ENCODE results near the gene GSTM2. TPM values are rescaled to one million over a fixed set of nuclear protein-coding genes. Genes with fewer than 3 reads are reported as not detected.

GSTM2 gene
- total RNA-seq (10 to 100 TPM; 41.8 to 86.2 (median 62.3) TPM), polyA plus RNA-seq (100 to 1,000 TPM in 1 of 2 donors, 10 to 100 TPM in 1; 20.5 to 101 TPM)
- long read RNA-seq, donor 1, transcript GSTM2-201 (8 exons, 1,157 nt), result major isoform, 41 of 48 reads
- long read RNA-seq, donor 1, partial matches to known transcripts, result 2 of 48 reads
- long read RNA-seq, donor 1, other reads (novel, unspliced or antisense), result 4 of 48 reads
- long read RNA-seq, donor 2, transcript GSTM2-201 (8 exons, 1,157 nt), result major isoform, 61 of 65 reads
- long read RNA-seq, donor 2, partial matches to known transcripts, result 4 of 65 reads
- long read RNA-seq, donor 2, other reads (novel, unspliced or antisense), result 0 of 65 reads
- long read RNA-seq, donor 3, transcript GSTM2-201 (8 exons, 1,157 nt), result major isoform, 23 of 26 reads
- long read RNA-seq, donor 3, partial matches to known transcripts, result 1 of 26 reads
- long read RNA-seq, donor 3, other reads (novel, unspliced or antisense), result 2 of 26 reads

DNA sequence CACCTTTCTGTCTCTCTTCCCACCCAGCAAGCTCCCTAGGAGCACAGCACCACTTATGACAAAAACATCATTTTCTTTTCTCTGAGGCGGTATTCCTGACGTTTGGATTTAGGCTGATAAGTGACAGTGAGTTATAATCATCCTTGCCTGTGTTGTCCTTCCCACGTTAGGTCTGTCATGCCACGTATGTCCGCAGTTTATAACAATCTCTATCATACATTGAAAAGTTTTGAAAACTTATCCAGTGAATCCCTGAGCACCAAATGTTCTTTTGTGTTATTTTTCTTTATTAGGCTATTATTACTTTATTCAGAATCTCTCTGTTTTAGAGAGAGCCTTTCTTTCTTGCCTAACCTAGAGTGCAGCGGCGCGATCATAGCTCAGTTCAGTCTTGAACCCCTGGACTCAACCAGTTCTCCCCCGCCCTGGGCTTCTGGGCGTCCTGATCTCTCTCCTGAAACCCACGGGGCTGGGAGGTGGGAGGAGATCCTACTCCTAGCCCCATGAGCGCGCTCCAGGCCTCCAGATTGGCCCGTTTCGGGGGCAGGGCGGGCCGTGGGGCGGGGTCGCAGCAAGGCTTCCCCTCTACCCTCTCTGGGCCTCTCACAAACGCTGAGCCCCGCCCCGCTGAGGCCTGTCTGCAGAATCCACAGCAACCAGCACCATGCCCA lies at the start of gene GSTM2:
TSS of gene GSTM2 (plus strand) at position 606 of the 671 bp plus-strand sequence. CDS start at position 665, 59 bp downstream.
- 11 to 15% (median 13%) methylated on average over 15 to 22 of the region's 22 CpGs for WGBS, 4 donors
- peak within 1 kb of the TSS in 9 of 12 donors; percentile 13 to 68 (median 54) for H3K27ac ChIP-seq
- DNase-seq, result peak; percentile 94 to 97 (median 96)
- peak; percentile 99 to 100 (median 100) for ATAC-seq
- TF ChIP-seq CTCF (IDR thresholded peaks at IDR 0.05) (no peak), POLR2A (IDR thresholded peaks at IDR 0.05) (peak in 1 of 2 donors; percentile 60)
- H3K27me3 ChIP-seq, result no peaks in the 10 kb centered on the region
- intact Hi-C loops (cut with DNase I), result loop anchor here in 1 of 10 donors (5.0 kb wide), 1 partner anchor 85 kb away; no protein-coding TSS in a partner anchor
- no peaks in the 10 kb centered on the region for H3K9me3 ChIP-seq
- peaks cover 0 to 20% (median 7%) of the 10 kb centered on the region in 9 donors for H3K36me3 ChIP-seq
- H3K4me3 ChIP-seq, result peak within 1 kb of the TSS; percentile 31 to 73 (median 62)
- peaks cover 0 to 15% (median 7%) of the 10 kb centered on the region in 12 donors for H3K4me1 ChIP-seq

GRCh38 chr1:109618661-109619575 lies 48.9 kb upstream of the GSTM2 start:
- no peak for TF ChIP-seq POLR2A (IDR thresholded peaks at IDR 0.05)
- TF ChIP-seq CTCF (IDR thresholded peaks at IDR 0.05), result no peak
- intact Hi-C loops (cut with DNase I), result loop anchor here in 1 of 10 donors (10.0 kb wide), 1 partner anchor 64 kb away; no protein-coding TSS in a partner anchor
- no peak for DNase-seq

DNA sequence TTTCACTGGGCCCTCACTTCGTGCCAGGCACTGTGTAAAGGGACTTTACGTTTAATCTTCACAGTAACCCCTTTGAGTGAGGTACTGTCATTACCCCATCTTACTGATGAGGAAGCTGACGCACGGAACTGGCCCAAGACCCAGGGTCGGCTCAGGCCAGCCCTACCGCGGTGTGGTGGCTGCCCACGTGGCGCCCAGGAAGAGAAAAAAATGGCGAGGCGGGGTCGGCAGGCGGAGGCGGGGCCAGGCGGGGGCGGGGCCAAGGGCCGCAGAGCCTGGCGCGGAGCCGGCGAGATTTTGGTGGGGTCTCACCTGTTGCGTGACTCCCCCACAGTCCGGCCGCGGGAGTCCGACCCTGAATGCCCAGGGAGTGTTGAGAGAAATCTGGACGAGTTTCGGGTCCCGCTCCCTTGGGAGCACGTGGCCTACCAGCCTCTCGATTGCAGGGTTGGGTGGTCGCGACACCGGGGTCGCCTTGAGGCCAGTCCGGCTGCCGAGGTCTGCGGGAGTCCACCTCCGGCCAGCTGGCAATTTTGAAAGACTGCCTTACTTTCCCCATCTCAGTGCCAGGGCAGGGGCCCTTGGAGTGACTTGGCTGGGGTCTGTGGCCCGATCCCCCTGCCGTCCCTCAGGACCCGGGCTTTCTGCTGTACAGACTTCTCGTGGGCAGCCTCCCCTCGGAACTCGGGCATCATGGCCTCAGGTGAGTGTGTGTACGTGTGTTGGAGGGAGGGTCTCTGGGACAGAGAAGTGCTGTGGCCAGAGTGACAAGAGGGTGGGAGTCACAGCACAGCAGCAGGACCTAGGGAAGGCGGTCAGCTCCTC lies 48.1 kb upstream of the GSTM2 start, which contains the start of the genes AMPD2 and GNAT2:
TSS of gene AMPD2 (plus strand) at position 262 of the 825 bp plus-strand sequence. CDS start 1,339 bp downstream, outside the sequence.
TSS of gene GNAT2 (minus strand) at position 41 of the 825 bp plus-strand sequence. CDS start 6,746 bp downstream, outside the sequence.
- peak within 1 kb of the TSS; percentile 28 to 96 (median 80) for H3K27ac ChIP-seq
- ATAC-seq (peak; percentile 39 to 77 (median 70)), DNase-seq (peak; percentile 74 to 91 (median 84))
- intact Hi-C loops (cut with DNase I), result loop anchor here in 3 of 10 donors (2.0 to 10.0 kb wide), 3 partner anchors 65 to 73 kb away; partner anchors contain the start of gene GNAI3 (in 1 of the 3)
- H3K27me3 ChIP-seq, result no peaks in the 10 kb centered on the region
- TF ChIP-seq POLR2A (IDR thresholded peaks at IDR 0.05) (no peak), CTCF (IDR thresholded peaks at IDR 0.05) (no peak)
- no peaks in the 10 kb centered on the region for H3K9me3 ChIP-seq
- 1% methylated on average over 29 to 47 of the region's 47 CpGs for WGBS, 4 donors
- H3K4me1 ChIP-seq, result peaks cover 0 to 94% (median 34%) of the 10 kb centered on the region in 12 donors
- peak within 1 kb of the TSS; percentile 46 to 86 (median 68) for H3K4me3 ChIP-seq
- no peaks in the 10 kb centered on the region for H3K36me3 ChIP-seq

More at GRCh38 chr1:109618661-109619575, 48.9 kb upstream of the GSTM2 start:
- Histone ChIP-seq H3K36me3 (no peaks in the 10 kb centered on the region), H3K27ac (peak overlapping the region in 10 of 12 donors; percentile 11 to 96 (median 80)), H3K9me3 (no peaks in the 10 kb centered on the region), H3K4me1 (peaks cover 0 to 94% (median 26%) of the 10 kb centered on the region in 12 donors), H3K27me3 (no peaks in the 10 kb centered on the region), H3K4me3 (peak overlapping the region in 11 of 12 donors; percentile 50 to 86 (median 72))
- 51 to 59% (median 54%) methylated on average over 9 of the region's 9 CpGs for WGBS, 4 donors
- ATAC-seq, result no peak

Measured in heart left ventricle (tissue), 16 donors.